ENCODE measurements around the gene PCLAF.
"Not testable (repeated sequence)": the region's sequence is repeated elsewhere in the genome, so short reads cannot be mapped to it uniquely, and the experiment has no call there.

PCLAF gene

DNA sequence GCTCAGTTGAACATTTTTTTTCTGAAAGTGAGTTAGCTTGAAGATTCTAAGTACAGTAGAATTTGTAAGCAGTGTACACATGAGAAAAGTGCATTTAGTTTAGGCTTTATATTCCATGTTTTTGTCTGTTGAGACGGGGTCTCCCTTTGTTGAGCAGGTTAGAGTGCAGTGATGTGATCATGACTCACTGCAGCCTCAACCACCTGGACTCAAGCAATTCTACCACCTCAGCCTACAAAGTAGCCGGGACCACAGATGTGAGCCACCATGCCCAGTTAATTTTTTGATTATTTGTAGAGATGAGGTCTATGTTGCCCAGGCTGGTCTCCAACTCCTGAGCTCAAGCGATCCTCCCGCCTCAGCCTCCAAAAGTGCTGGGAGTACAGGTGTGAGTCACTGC lies 20.0 kb downstream of the PCLAF start:
- DNase-seq = no peak

GRCh38 chr15:64356710-64357040 lies 24.6 kb downstream of the PCLAF start:
- no peak for DNase-seq

GRCh38 chr15:64355944-64356709 lies 25.1 kb downstream of the PCLAF start, which contains the start of gene CSNK1G1:
CSNK1G1 (minus strand) TSS chr15:64356173; CDS start chr15:64300499, 55,674 bp downstream.
- DNase-seq = peak; percentile 95

- DNase-seq = peak; percentile 18
These were observed 25.8 kb downstream of the PCLAF start for GRCh38 chr15:64355348-64355943.

DNA sequence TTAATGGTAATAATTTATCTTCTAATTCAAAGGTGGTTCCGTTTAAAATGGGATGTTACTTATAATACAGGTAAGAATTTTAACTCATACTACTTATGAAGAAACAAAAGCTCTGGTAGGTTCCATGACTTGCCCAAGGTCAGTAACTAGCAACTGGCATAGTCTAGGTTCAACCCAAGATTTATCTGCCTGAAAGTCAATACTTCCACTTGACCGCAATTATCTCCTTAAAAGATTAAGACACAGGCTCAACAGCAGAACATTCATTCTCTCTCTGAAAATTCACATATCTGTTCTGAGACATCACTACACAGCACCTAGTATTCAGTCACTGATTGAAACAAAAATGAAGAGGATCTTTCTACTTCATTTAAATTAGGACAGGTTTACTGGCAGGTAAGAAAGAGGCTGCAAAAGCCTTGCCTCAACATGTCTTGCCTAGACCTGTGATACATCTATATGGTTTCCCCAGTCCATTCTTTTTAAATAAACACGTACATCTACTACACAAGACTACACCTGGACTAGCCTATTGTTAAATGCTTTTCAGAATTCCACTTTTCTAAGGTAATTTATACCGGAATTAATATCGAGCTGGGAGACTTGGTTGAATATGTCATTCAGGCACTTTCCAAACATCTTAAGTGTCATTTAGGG lies 26.4 kb downstream of the PCLAF start:
- no peak for DNase-seq

- DNase-seq = no peak
These were observed 30.0 kb downstream of the PCLAF start for GRCh38 chr15:64351265-64351664.

DNA sequence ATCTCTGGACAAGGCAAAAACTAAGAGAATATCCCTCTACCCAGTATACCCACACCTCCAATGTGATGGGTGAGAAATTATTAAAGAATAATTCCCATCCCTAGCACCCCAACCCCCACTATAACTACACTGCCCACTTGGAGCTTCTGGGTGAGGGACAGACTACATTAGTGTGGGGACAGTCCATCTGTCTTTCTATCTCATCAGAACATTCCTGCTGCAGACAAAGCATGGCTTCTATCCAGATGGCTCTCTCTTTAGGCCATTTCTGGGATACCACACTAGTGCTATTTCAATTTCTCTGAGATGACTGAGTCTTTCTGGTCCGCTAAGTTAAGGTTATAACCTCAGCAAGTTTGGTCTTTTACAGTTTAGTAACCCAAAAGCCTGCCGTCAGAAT lies 31.9 kb downstream of the PCLAF start:
- no peak for DNase-seq

DNA sequence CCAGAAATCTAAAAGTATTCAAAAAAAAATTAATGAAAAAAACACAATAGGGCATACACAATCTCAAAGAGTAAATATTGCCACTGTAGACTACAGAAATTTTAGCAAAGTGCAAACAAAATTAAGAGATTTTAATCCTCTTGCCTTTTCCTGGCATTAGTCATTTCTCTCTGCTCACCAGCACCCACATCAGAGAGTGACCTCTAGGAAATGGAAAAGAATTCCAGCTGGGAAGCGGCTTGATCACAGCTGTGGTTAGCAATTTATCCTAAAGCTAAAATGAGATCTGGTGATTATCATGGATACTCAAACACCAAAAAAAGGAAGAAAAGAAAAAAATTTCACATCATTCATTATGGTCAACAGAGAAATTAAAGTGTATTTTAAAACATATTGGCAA lies 32.8 kb downstream of the PCLAF start:
- no peak for DNase-seq

DNA sequence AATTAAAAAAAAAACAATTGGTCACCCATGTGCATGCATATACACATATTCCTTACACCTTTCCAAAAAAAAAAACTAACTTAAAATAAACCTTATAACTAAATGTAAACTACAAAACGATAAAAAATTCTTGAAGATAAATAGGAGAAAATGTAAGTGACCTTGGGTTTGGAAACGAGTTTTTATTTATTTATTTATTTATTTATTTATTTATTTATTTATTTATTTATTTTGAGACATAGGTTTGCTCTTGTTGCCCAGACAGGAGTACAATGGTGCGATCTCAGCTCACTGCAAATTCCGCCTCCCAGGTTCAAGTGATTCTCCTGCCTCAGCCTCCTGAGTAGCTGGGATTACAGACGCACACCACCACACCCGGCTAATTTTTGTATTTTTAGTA lies 35.0 kb downstream of the PCLAF start:
- DNase-seq = not testable (repeated sequence)

GRCh38 chr15:64344651-64345294 lies 36.5 kb downstream of the PCLAF start:
- DNase-seq = no peak

DNA sequence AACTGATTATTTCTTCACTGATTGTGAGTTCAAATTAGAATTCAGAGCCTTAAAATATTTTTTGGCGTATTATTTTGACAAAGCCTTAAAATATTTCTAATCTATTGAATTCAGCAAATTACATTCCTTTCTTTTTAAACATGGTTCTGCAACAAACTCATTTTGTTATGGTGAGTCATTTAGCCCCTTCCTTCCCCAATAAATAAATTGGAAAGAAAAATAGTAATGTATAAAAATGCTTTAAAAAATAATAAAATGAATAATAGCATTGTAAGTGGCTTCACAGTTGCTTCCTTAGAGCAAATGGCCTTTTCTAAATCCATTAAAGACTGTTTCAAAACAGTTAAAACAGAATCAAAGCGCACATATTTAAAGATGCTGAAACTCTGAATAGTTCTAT lies 37.4 kb downstream of the PCLAF start:
- DNase-seq = no peak

DNA sequence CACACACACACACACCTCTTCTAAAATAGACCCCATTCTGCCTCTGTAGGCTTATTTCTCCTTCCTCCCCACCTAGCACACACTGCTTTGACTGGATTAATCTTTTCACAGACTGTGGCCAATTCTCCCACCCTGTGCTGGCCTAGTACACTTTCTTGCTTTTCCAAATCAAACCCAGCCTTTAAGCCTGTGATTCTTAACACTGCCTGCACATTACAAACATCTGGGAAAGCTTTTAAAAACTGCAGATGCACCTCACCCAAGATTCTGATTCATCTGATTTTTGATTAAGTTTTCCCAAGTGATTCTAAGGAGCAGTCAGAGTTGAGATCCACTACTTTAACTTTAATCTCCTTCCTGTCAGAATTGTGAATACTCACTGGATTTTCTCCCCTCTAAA lies 38.0 kb downstream of the PCLAF start:
- no peak for DNase-seq

DNA sequence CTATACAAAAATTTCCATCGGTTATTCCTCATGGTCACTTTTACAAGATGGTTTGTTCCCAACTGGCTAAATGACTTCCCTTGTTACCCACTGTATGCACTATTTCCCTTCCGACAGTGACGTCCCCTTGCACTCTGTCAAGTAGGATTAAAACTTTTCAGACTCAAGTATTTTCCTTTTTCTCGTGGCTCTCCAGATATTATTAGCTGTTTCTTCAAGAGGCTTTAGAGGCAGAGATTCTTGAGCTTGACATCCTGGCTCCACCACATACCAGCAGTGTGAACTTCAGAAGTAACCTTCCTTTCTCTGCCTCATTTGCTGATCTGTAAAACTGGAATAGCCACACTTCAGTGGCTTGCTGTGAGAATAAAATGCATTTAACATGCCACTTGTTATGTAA lies 39.3 kb downstream of the PCLAF start:
- no peak for DNase-seq

GRCh38 chr15:64340355-64340754 lies 40.9 kb downstream of the PCLAF start:
- DNase-seq = no peak

DNA sequence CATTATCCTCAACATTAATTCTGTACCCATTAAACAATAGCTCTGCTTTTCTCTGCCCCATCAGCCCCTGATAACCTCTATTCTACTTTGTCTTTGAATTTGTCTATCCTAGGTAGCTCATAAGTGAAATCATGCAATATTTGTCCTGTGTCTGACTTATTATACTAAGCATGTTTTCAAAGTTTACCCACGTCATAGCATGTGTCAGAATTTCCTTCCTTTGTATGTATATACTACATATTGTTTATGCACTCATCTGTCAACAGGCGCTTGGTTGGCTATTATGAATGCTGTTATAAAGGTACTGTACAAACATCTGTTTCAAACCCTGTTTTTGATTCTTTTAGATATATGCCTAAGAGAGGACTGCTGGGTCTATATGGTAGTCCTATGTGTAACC lies 43.5 kb downstream of the PCLAF start:
- DNase-seq = no peak

GRCh38 chr15:64333986-64334929 lies 47.0 kb downstream of the PCLAF start:
- no peak for DNase-seq

- DNase-seq = no peak
These were observed 47.7 kb downstream of the PCLAF start for GRCh38 chr15:64333516-64333915.

GRCh38 chr15:64331668-64332067 lies 49.6 kb downstream of the PCLAF start:
- not testable (repeated sequence) for DNase-seq

DNA sequence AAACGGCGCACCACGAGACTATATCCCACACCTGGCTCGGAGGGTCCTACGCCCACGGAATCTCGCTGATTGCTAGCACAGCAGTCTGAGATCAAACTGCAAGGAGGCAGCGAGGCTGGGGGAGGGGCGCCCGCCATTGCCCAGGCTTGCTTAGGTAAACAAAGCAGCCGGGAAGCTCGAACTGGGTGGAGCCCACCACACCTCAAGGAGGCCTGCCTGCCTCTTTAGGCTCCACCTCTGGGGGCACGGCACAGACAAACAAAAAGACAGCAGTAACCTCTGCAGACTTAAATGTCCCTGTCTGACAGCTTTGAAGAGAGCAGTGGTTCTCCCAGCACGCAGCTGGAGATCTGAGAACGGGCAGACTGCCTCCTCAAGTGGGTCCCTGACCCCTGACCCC lies 54.3 kb downstream of the PCLAF start:
- not testable (repeated sequence) for DNase-seq

GRCh38 chr15:64326458-64326857 lies 54.8 kb downstream of the PCLAF start:
- DNase-seq = not testable (repeated sequence)

- no peak for DNase-seq
These were observed 56.9 kb downstream of the PCLAF start for GRCh38 chr15:64324165-64324877.

- no peak for DNase-seq
These were observed 66.0 kb downstream of the PCLAF start for GRCh38 chr15:64315216-64315615.
